ENCODE measurements around the gene UNC93B1. TPM values are rescaled to one million over a fixed set of nuclear protein-coding genes. Genes with fewer than 3 reads are reported as not detected.

The UNC93B1 gene
- total RNA-seq, 1 donor from 2014 or later: 121 TPM

GRCh38 chr11:68021167-68021787 is 17.4 kb upstream of the UNC93B1 start:
- ATAC-seq: peak; percentile 68 to 72

DNA sequence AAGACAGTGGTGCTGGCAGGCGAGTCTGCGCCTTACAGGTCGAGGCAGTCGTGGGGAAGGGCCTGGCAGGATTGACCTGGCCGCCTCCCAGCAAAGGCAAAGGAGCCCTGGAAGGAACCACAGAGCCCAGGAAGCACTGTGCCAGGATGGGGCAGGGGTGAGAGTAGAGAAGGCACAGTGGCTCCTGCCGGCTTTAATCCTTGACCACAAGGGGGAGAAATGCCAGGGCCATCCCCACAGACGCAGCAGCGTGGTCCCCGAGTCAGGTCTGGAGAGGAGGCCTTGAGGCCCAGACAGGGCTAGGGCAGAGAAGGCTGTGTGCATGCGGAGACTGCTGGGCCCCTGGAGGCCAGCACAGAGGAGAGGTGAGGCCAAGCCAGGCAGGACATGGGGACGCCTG is 16.7 kb upstream of the UNC93B1 start:
- peaks cover 51% of the 10 kb centered on the region for H3K36me3 ChIP-seq
- ATAC-seq (peak; percentile 60 to 61), DNase-seq (peak; percentile 74)
- H3K27ac ChIP-seq: no peak overlapping the region
- H3K4me3 ChIP-seq: no peak overlapping the region
- intact Hi-C loops (cut with DNase I): no loop called here
- no peaks in the 10 kb centered on the region for H3K9me3 ChIP-seq
- peaks cover 26% of the 10 kb centered on the region for H3K4me1 ChIP-seq
- H3K27me3 ChIP-seq (ENCODE audit: low read depth): no peaks in the 10 kb centered on the region
- TF ChIP-seq CTCF (IDR thresholded peaks at IDR 0.05): peak; percentile 29

More at GRCh38 chr11:68021167-68021787, 17.4 kb upstream of the UNC93B1 start:
- Histone ChIP-seq H3K36me3 (peaks cover 58% of the 10 kb centered on the region), H3K27ac (no peak overlapping the region), H3K9me3 (no peaks in the 10 kb centered on the region), H3K27me3 (ENCODE audit: low read depth) (no peaks in the 10 kb centered on the region), H3K4me1 (peaks cover 24% of the 10 kb centered on the region), H3K4me3 (no peak overlapping the region)
- peak; percentile 71 for DNase-seq
- intact Hi-C loops (cut with DNase I): no loop called here
- TF ChIP-seq CTCF (IDR thresholded peaks at IDR 0.05): peak; percentile 25

- H3K27ac ChIP-seq: no peak overlapping the region
- H3K9me3 ChIP-seq: no peaks in the 10 kb centered on the region
- H3K27me3 ChIP-seq (ENCODE audit: low read depth): no peaks in the 10 kb centered on the region
- peaks cover 35% of the 10 kb centered on the region for H3K4me1 ChIP-seq
- no peak overlapping the region for H3K4me3 ChIP-seq
- H3K36me3 ChIP-seq: peaks cover 40% of the 10 kb centered on the region
- no peak for DNase-seq
- intact Hi-C loops (cut with DNase I): no loop called here
- no peak for TF ChIP-seq CTCF (IDR thresholded peaks at IDR 0.05)
- no peak for ATAC-seq
These were observed 15.6 kb upstream of the UNC93B1 start for GRCh38 chr11:68019486-68019885.

- Histone ChIP-seq H3K4me3 (no peak overlapping the region), H3K27me3 (ENCODE audit: low read depth) (no peaks in the 10 kb centered on the region), H3K4me1 (peaks cover 43% of the 10 kb centered on the region), H3K27ac (no peak overlapping the region), H3K36me3 (peaks cover 33% of the 10 kb centered on the region), H3K9me3 (no peaks in the 10 kb centered on the region)
- DNase-seq (no peak), ATAC-seq (no peak)
- TF ChIP-seq CTCF (IDR thresholded peaks at IDR 0.05): no peak
- intact Hi-C loops (cut with DNase I): no loop called here
These were observed 14.9 kb upstream of the UNC93B1 start for GRCh38 chr11:68018730-68019190.

DNA sequence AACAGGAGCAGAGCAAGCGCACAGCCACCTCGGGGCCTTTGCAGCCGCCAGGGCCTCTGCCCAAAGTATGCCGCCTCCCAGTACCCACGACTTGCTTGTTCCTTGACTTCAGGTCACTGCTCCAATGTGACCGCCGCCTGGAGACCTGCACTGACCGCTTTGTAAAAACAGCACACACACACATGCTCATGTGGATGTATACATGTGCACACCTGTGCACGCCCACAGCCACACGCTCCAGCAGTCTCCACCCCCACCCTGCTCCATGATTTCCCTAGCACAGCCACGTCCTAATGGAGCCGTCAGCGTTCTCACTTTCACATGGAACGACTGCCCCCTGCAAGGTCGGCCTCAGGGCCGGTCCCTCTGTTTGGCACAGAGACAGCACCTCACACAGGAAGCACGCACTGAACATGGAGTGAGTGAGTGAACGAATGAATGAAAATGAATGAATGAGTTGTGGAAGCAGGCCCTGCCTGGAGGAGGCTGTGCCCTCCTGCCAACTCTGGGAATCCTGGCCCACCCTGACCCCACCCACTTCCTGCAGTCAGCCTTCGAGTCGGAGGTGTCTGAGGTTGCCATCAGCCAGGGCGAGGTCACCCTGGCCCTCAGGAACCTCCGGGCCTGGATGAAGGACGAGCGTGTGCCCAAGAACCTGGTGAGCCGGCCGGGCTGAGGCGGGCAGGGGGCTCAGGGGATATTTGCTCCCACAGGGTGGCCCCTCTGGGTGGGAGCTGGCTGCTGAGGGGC is 14.3 kb upstream of the UNC93B1 start:
- Histone ChIP-seq H3K36me3 (peaks cover 28% of the 10 kb centered on the region), H3K4me1 (peaks cover 46% of the 10 kb centered on the region), H3K27me3 (ENCODE audit: low read depth) (no peaks in the 10 kb centered on the region), H3K27ac (peak overlapping the region; percentile 46), H3K4me3 (no peak overlapping the region), H3K9me3 (no peaks in the 10 kb centered on the region)
- no peak for DNase-seq
- no peak for TF ChIP-seq CTCF (IDR thresholded peaks at IDR 0.05)
- ATAC-seq: no peak
- intact Hi-C loops (cut with DNase I): no loop called here
